GM19240 (cell line): ENCODE results near the gene CAB39L.

Experiments
- DNase-seq: peaks from one replicate; pipeline ENCODE4 v3.0.0; 2011; ENCODE audit warnings: low spot score; ENCODE audit not compliant: insufficient read length

The CAB39L gene

GRCh38 chr13:49400755-49401659, 42.9 kb downstream of the CAB39L start:
- no peak for DNase-seq

DNA sequence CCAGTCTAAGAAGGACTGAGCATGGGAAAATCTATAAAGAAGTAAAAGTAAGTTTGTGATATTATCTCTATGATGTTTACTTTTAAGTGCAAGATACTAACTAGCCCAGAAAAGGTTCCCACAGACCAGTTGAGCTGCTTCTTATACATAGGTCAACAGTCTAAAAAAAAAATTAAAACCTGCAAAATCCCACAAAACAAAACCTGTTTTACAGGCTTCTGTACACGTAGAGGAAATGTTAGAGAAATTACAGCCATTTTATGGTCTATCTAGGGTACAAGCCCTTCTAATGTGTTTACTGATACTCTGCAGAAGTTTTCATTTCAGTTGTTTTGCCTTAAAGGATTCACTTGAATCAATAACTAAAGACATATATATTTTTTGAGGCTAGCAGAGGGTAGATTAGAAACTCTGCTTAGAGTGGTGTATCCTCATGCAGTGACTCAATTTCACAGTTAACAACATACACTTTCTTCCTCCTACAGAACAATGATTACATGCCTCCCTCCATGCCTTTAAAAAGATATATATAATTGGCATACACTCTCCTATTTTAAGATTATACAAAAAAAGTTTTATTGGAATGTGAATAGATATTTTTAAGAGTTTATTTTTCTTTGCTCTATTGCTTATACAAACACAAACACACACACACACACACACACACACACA, 43.9 kb downstream of the CAB39L start:
- DNase-seq, result no peak

- DNase-seq, result no peak
Measured at GRCh38 chr13:49395878-49396380, 47.9 kb downstream of the CAB39L start.

DNA sequence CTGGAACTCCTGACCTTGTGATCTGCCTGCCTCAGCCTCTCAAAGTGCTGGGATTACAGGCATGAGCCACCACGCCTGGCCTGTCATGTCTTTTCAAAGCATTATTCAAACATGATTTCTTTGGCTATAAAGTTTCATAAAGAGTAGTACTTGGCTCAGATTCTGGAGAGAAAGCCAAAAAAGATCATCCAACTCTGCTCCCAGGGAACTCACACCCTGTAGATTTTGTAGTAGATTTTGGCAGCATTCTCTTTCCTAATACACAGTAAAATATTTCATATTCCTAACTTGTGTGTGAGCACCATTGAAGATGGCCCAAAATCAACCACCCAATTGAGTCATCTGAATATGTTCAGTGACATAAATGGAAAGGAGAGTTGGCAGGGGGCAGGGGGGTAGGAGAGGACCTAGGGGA, 48.4 kb downstream of the CAB39L start:
- DNase-seq, result no peak

- no peak for DNase-seq
Measured at GRCh38 chr13:49388091-49388635, 55.7 kb downstream of the CAB39L start.

- no peak for DNase-seq
Measured at GRCh38 chr13:49386664-49387063, 57.2 kb downstream of the CAB39L start.

- DNase-seq, result no peak
Measured at GRCh38 chr13:49376121-49376520, 67.7 kb downstream of the CAB39L start.

DNA sequence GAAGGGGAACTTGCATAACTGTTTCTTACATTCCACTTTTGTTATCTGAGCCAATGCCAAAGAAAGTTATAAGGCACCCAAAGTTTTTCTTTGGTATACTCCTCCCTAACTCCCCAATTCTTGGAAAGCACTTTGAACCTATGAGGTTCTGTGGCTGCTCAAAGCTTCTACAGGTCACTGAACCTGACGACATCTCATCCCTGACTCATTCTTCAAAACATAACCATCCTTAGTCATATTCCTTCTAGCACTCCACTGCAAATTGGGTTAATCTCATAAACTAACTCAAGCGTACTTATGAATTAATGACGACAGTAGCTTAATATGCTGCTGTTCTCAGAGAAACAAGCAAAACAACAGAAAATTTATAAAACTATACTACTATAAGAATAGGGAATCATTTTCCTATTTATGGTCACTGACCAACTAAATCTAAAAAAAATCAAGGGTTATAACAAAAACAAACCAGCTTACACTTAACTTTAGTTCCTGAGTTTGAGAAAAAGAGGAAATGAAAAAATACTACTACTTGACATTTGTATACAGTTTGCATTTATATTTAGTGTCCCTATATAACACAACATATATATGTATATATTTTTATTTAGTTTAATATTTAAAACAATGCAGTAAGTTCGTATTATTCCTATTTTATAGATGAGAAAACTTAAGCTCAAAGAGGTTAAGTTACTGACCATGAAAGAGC, 69.1 kb downstream of the CAB39L start:
- no peak for DNase-seq

- no peak for DNase-seq
Measured at GRCh38 chr13:49373716-49374115, 70.1 kb downstream of the CAB39L start.

DNA sequence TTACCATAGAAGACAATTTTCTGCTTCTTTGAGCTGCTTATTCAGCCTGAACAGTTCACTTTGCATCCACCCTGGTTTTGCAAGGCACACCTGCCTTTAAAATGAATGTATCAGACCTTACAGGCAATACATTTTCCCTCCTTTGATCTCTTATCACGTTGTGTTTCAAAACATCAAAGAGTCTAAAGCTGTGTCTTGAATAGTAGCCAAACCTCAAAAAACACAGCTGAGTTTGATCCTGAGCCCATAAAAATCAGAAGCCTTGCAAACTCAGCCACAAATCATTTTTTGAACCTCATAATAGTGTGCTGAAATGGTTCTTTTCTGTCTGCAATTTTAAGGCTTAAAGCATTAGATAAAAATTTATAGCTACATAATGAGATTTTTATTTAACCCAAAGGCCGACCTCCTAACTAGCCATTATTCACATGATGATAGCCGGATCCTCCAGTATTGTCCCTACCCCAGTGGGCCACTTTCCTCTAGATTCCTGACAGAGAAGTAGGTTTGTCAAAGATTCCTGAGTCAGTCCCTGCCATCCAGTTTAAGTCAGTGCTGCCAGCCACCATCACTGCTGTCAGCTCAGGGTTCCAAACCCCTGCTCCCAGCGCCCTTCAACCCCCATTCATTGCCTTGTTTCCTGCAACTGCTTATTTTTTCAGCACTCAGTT, 71.8 kb downstream of the CAB39L start:
- DNase-seq, result no peak

DNA sequence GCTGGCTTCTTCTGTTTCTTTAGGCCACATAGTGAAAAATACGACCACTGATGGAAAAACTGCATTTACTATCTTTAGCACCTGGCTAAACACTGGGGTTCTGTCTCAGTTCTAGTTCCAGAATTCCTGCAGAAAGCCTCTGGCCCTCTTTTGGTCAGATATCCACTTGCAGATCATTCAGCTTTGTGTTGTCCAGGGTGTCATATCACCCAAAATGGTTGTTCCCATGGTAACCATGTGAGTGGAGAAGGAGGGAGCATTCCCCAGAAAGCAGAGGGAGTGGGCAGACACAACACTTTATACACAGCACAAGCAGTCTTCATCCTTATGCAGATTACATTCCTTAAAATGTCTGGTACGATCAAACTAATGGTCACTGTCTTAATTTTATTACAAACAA, 73.5 kb downstream of the CAB39L start:
- no peak for DNase-seq

DNA sequence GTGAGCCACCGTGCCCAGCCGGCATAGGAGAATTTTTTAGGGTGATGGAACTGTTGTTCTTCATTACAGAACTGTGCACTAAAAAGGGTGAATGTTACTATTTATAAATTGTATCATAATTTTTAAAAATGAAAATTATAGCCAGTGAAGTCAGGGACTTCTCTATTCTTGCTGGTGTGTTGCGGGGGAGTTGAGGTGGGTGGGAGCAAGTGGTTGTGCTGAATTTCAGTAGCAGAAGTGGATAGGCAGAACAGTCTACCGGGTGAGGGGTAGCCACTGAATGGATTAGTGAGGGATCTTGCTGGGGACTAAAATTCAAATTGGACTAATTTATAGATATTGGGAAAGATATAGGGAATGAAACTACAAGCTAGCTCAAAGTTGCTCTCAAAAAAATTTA, 74.0 kb downstream of the CAB39L start:
- no peak for DNase-seq

- no peak for DNase-seq
Measured at GRCh38 chr13:49368688-49369087, 75.2 kb downstream of the CAB39L start.

GRCh38 chr13:49367640-49368422, 76.0 kb downstream of the CAB39L start:
- DNase-seq, result no peak

DNA sequence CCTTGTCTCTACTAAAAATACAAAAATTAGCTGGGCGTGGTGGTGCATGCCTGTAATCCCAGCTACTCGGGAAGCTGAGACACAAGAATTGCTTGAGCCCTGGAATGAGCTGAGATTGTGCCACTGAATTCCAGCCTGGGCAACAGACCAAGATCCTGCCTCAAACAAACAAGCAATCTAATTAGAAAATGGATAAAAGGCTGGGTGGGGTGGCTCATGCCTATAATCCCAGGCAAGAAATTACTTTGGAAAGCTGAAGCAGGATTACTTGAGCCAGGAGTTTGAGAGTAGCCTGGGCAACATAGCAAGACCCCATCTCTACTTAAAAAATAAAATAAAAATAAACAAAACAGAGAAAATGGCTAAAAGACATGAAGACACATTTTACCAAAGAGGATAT, 77.0 kb downstream of the CAB39L start:
- DNase-seq, result no peak

- no peak for DNase-seq
Measured at GRCh38 chr13:49357694-49358093, 86.2 kb downstream of the CAB39L start.

GRCh38 chr13:49356223-49356622, 87.6 kb downstream of the CAB39L start:
- DNase-seq, result no peak

- DNase-seq, result no peak
Measured at GRCh38 chr13:49354719-49355118, 89.1 kb downstream of the CAB39L start.

DNA sequence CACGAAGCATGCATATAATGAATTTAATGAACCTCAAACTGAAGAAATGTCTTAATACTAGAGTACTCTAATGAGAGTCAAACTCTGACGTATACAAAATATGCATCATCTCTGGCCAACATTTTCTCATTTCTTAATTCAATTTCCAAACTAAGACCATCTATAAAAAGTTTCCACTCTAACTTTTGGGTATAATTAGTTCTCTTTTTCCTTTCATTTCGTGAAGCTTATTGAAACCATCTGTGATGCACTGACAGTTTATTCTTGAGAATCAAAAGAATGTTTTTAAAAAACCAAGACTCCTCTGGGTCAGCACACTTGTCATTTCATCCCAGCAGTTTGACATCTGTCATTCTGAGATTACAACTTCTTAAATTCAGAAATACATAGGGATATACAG, 90.0 kb downstream of the CAB39L start:
- no peak for DNase-seq

DNA sequence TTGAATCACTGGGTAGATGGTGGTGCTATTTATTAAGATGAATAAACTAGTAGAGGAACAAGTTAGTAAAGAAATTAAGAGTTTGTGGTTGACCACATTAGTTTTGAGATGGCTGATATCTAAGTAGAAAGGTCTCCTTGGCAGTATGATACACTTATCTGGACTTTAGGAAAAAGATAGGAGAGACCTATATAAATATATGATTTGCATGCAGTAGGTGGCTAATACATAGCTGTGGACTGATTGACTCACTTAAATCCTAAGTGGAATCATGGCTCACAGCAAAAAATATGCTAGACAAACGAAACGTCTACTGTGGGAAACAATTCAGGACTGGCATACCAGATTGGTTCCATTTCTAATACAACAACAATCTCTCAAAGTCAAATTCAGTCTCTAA, 92.0 kb downstream of the CAB39L start:
- no peak for DNase-seq
